ENCODE measurements around the gene POC1A. TPM values are rescaled to one million over a fixed set of nuclear protein-coding genes. Genes with fewer than 3 reads are reported as not detected.

The POC1A gene
- total and polyA plus RNA-seq, 2 donors (not counting 3 experiments of a cell fraction or from before 2014, with no cell fraction given), result 14.8 to 19.4 TPM

GRCh38 chr3:52117537-52117936, 36.7 kb downstream of the POC1A start:
- no peak for TF ChIP-seq MYC (IDR thresholded peaks at IDR 0.05; ENCODE audit: low read depth, low read length)
- TF ChIP-seq CTCF (IDR thresholded peaks at IDR 0.05; ENCODE audit: extremely low read depth in 1 of 2, insufficient read depth in 1 of 2, low read depth in 1 of 2, low read length in 2 of 2), result no peak
- TF ChIP-seq FOS (IDR thresholded peaks at IDR 0.05; ENCODE audit: borderline replicate concordance, insufficient read depth, low read length), result no peak
- Histone ChIP-seq H4K20me1 (replicated peaks; ENCODE audit: control insufficient read depth, extremely low read depth, insufficient read depth, low read length) (no peaks in the 10 kb centered on the region), H2AFZ (ENCODE audit: low read depth, low read length) (no peak overlapping the region), H3K4me3 (replicated peaks in 1 of 3; ENCODE audit: insufficient read depth in 1 of 3, low read depth in 1 of 3, low read length in 3 of 3) (no peak overlapping the region), H3K9ac (replicated peaks; ENCODE audit: extremely low read depth, insufficient read depth, low read length) (no peak overlapping the region), H3K27ac (ENCODE audit: insufficient read depth, low read depth, low read length) (no peak overlapping the region), H3K79me2 (ENCODE audit: control insufficient read depth, insufficient read depth, low read length) (no peaks in the 10 kb centered on the region), H3K9me1 (replicated peaks; ENCODE audit: control insufficient read depth, extremely low read depth, insufficient read depth, low read length) (no peaks in the 10 kb centered on the region), H3K4me2 (ENCODE audit: insufficient read depth, low read length) (no peak overlapping the region), H3K36me3 (ENCODE audit: control insufficient read depth in 2 of 2, extremely low read depth in 1 of 2, insufficient read depth in 2 of 2, low read length in 2 of 2) (peaks cover 0 to 2% of the 10 kb centered on the region in 2 experiments), H3K9me3 (replicated peaks; ENCODE audit: control insufficient read depth, insufficient read depth, low read length) (no peaks in the 10 kb centered on the region), H3K4me1 (ENCODE audit: control insufficient read depth, extremely low read depth, insufficient read depth, low read length) (peaks cover 11% of the 10 kb centered on the region), H3K27me3 (ENCODE audit: control insufficient read depth in 2 of 2, insufficient read depth in 2 of 2, low read length in 2 of 2) (no peaks in the 10 kb centered on the region)
- BruUV-seq (replicated peaks), result no TSS peak
- intact Hi-C loops (cut with micrococcal nuclease), result no loop called here
- FAIRE-seq, result no peak
- POLR2A ChIA-PET, result no interaction called here
- CTCF ChIA-PET, result interaction anchor here (0.8 to 8.5 kb wide), 4 partner anchors 9 to 116 kb away, joined by 3 to 180 read pairs (median 4); partner anchors contain the start of gene DUSP7
- DNase-seq (ENCODE audit: low read depth, low spot score), result no peak
- dilution Hi-C loops (cut with MboI; ENCODE audit: extremely low pct_ligation_motif_present, low sequenced_read_pairs), result no loop called here

GRCh38 chr3:52112056-52112455, 42.2 kb downstream of the POC1A start:
- POLR2A ChIA-PET, result no interaction called here
- TF ChIP-seq MYC (IDR thresholded peaks at IDR 0.05; ENCODE audit: low read depth, low read length) (no peak), POLR2AphosphoS5 (IDR thresholded peaks at IDR 0.05; ENCODE audit: insufficient read depth, low read depth, low read length) (no peak), MAX (IDR thresholded peaks at IDR 0.05; ENCODE audit: insufficient read depth, insufficient read length) (no peak), EZH2 (IDR thresholded peaks at IDR 0.05; ENCODE audit: borderline replicate concordance, low read depth, low read length, severe bottlenecking) (no peak), FOS (IDR thresholded peaks at IDR 0.05; ENCODE audit: borderline replicate concordance, insufficient read depth, low read length) (no peak), JUN (IDR thresholded peaks at IDR 0.05; ENCODE audit: borderline replicate concordance, insufficient read depth, insufficient read length, low read depth) (no peak), POLR2A (IDR thresholded peaks at IDR 0.05; ENCODE audit: low read depth, low read length) (no peak), GATA2 (IDR thresholded peaks at IDR 0.05; ENCODE audit: insufficient read depth, insufficient read length, low read depth, low read length) (no peak), CTCF (IDR thresholded peaks at IDR 0.05; ENCODE audit: extremely low read depth in 1 of 2, insufficient read depth in 1 of 2, low read depth in 1 of 2, low read length in 2 of 2) (no peak)
- Histone ChIP-seq H3K9me3 (replicated peaks; ENCODE audit: control insufficient read depth, insufficient read depth, low read length) (no peaks in the 10 kb centered on the region), H4K20me1 (replicated peaks; ENCODE audit: control insufficient read depth, extremely low read depth, insufficient read depth, low read length) (no peaks in the 10 kb centered on the region), H2AFZ (ENCODE audit: low read depth, low read length) (no peak overlapping the region), H3K4me2 (ENCODE audit: insufficient read depth, low read length) (no peak overlapping the region), H3K9ac (replicated peaks; ENCODE audit: extremely low read depth, insufficient read depth, low read length) (no peak overlapping the region), H3K4me3 (replicated peaks in 1 of 3; ENCODE audit: insufficient read depth in 1 of 3, low read depth in 1 of 3, low read length in 3 of 3) (no peak overlapping the region), H3K36me3 (ENCODE audit: control insufficient read depth in 2 of 2, extremely low read depth in 1 of 2, insufficient read depth in 2 of 2, low read length in 2 of 2) (no peaks in the 10 kb centered on the region), H3K27me3 (ENCODE audit: control insufficient read depth in 2 of 2, insufficient read depth in 2 of 2, low read length in 2 of 2) (no peaks in the 10 kb centered on the region), H3K9me1 (replicated peaks; ENCODE audit: control insufficient read depth, extremely low read depth, insufficient read depth, low read length) (no peaks in the 10 kb centered on the region), H3K4me1 (ENCODE audit: control insufficient read depth, extremely low read depth, insufficient read depth, low read length) (peaks cover 3% of the 10 kb centered on the region), H3K27ac (ENCODE audit: insufficient read depth, low read depth, low read length) (no peak overlapping the region), H3K79me2 (ENCODE audit: control insufficient read depth, insufficient read depth, low read length) (no peaks in the 10 kb centered on the region)
- no peak for DNase-seq (ENCODE audit: low read depth, low spot score)
- CTCF ChIA-PET, result no interaction called here
- dilution Hi-C loops (cut with MboI; ENCODE audit: extremely low pct_ligation_motif_present, low sequenced_read_pairs), result no loop called here
- intact Hi-C loops (cut with micrococcal nuclease), result no loop called here
- BruUV-seq (replicated peaks), result no TSS peak
- no peak for FAIRE-seq

Measured in endothelial cell of umbilical vein (primary cell).